NCI-H774 (cell line): Measurements from ENCODE around the gene LDAH.

Source experiments
- DNase-seq: peaks from one replicate; lab custom pipeline; 2025; lab: John Stamatoyannopoulos, UW

Gene LDAH

GRCh38 chr2:20637147-20637546 is 185.8 kb downstream of the LDAH start:
- no peak for DNase-seq

GRCh38 chr2:20635675-20636584 is 187.0 kb downstream of the LDAH start:
- DNase-seq: peak; percentile 67

- DNase-seq: no peak
Observed at GRCh38 chr2:20635113-20635510, 187.8 kb downstream of the LDAH start.

- no peak for DNase-seq
Observed at GRCh38 chr2:20634507-20635112, 188.3 kb downstream of the LDAH start.
